Hematopoietic multipotent progenitor cell (in vitro differentiated cells): ENCODE data around the gene ZNF664. TPM values are rescaled to one million over a fixed set of nuclear protein-coding genes. Genes with fewer than 3 reads are reported as not detected.
A peak's percentile ranks its signal among the peaks of the same experiment; 100 is the strongest.

ENCODE experiments used
- DNase-seq, 3 donors: peaks; one replicate each; pipeline ENCODE4 v3.0.0-alpha.2; 2011 to 2015; ENCODE audit warnings: low read depth in 2 of 3, low spot score in 2 of 3
- total RNA-seq: library from RNA; depleted of rRNA; stranded (reverse); fragments of >200 nt; gene quantifications from one replicate; pipeline ENCODE4 v1.2.3, GENCODE V29; 2012

ZNF664 gene
- total RNA-seq, 1 donor: 27.5 TPM

- DNase-seq: no peak
These were observed 34.1 kb downstream of the ZNF664 start for GRCh38 chr12:124006846-124007713.

DNA sequence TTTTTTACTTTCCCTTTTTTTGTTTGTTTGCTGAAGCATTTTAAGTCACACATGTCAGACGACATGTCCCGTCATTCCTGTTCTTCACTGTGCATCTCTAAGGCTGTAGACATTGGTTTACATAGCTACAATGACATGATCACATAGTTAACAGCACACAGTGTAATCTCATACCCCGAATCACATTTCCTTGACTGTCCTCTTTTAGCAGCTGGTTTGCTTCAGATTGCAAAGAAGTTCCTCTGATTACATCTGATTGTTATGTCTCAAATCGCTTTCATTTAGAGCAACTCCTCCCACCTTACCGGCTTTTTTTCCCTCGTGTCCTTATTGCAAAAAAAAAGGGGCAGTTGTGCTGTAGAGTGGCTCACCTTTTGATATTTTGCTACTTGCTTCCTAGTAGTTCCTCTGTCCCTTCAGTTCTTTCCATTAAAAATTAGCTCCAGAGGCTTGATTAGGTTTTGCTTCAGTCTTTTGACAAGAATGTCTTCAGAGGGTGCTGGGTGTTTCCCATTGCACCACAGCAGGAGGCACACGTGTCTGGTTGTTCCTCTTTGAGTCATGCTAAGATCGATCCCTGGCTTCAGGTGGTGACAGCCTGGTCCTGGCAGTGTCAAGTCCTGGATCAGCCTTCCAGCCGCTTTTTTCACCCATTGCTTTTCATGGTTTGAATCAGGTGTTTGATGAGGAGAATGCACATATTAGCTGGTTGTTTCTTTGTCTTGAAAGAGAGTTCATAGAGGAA lies 35.0 kb downstream of the ZNF664 start:
- peak in 1 of 3 donors; percentile 9 for DNase-seq

DNA sequence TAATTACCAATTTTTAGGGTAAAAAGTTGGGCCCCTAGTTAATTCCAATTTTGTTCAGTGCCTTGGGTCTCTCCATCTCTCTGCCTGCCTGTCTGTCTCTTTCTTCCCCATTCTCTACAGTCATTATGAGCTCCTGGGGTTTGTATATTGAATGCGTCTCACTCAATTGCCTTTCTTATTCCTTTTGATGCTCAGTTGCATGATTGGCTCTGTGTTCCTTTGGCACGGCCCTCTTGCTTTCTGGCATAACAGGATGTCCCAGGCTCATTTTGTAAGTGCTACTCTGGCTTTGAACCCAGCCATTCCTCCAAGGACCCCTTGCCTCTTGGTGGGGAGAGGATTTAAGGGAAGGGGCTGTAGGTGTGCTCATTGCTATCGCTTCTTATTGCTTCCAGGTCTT lies 35.6 kb downstream of the ZNF664 start:
- DNase-seq: no peak

GRCh38 chr12:124009781-124010180 lies 36.8 kb downstream of the ZNF664 start:
- no peak for DNase-seq

- no peak for DNase-seq
These were observed 37.7 kb downstream of the ZNF664 start for GRCh38 chr12:124010687-124011086.

GRCh38 chr12:124011435-124012115 lies 38.6 kb downstream of the ZNF664 start:
- DNase-seq: no peak

DNA sequence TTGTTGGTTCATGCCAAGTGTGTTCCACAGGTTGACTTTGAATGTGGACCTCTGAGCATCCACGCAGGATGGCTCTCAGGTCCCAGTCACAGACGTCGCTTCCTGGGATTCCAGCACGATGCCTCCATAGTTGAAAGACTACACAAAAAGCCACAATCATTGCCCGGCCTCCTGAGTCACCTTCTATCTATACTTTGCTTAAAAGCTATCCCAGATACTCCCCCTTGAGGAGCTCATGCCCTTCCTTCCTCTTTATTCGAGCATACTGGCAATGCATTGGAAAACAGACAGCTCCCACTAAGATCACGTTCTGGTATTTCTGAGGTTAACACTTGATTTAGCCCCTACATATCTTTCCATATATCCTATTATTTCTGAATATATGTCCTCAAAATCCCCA lies 40.1 kb downstream of the ZNF664 start:
- no peak for DNase-seq

DNA sequence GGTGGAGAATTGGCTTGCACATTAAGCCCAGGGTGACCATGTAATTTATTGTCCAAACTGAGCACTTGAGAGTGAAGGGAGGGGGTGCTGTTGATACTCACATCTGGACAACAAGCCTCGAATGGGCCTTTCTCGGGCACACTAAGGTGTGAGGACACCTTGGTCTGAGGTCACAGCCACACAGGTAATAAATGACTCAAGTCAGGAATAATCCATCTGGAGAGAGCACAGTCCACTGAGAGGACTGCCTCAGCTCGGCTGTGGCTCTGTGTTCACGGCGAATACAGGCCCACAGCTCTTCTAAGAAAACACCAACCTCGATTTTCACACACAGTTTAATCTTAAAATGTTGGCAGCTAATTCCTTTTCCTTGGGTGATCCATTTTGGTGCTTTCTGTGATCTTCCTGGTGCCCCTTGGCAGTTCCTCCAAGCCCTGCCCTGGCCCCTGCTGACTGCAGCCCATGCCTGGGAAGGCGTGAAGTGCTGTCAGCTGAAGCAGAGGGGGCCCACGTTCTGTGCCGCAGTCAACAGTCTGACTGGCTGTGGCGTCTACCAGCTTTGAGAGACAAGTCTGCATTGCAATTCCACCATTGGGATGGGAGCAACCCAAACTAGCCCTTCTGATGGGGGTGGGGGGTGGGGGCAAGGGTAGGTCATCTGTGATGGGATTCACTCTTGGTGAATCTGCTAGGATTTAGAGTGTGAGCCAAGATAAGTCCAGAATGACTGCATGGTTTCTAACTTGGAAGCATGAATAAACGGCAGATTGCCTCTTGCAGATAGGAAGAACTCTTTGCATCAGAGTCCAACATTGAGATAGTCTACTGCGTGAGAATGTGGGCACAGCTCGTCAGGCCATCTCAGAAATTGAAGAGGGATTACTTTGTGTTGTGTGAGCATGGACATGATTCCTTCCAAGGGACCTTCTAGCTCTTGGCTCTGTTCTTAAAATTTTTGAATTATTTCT lies 42.8 kb downstream of the ZNF664 start:
- no peak for DNase-seq

- DNase-seq: no peak
These were observed 44.0 kb downstream of the ZNF664 start for GRCh38 chr12:124017064-124017463.

GRCh38 chr12:124018539-124018938 lies 45.5 kb downstream of the ZNF664 start:
- DNase-seq: no peak

DNA sequence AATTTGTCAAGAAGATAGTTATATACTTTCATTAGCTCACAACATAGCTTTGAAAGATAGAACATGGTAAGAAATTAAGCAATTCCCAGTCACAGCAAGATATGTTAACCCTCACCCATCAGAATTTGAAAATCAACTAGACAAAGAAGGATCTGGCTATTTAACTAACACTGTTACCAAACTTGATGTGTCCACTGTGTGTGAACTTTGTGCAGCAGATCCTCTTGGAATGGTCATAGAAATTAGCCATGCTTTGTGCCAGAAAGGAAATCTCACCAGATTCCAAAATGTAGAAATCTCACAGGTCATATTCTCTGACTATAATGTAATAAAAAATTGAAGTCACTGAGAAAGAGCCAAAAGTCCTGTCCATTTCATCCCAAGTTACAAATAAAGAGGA lies 46.1 kb downstream of the ZNF664 start:
- no peak for DNase-seq

DNA sequence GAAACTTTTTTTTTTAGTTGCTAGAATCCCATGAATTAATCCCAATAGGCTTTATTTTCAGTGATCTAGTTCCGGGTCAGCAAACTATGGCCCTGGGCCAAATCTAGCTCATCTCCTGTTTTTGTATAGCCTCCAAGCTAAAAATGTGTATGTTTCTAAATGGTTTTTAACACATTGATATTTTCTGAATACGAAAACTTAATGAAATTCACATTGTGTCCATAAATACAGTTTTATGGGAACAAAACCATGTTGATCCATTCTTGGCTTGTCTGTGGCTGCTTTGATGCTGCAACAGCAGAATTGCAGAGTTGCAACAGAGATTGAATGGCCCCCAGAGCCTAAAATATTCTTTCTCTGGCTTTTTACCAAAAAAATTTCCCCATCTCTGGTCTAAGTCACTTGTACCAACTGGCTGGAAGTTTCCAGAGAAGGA lies 47.5 kb downstream of the ZNF664 start:
- DNase-seq: no peak

GRCh38 chr12:124021007-124021406 lies 48.0 kb downstream of the ZNF664 start:
- DNase-seq: no peak

- no peak for DNase-seq
These were observed 49.1 kb downstream of the ZNF664 start for GRCh38 chr12:124022161-124022560.

DNA sequence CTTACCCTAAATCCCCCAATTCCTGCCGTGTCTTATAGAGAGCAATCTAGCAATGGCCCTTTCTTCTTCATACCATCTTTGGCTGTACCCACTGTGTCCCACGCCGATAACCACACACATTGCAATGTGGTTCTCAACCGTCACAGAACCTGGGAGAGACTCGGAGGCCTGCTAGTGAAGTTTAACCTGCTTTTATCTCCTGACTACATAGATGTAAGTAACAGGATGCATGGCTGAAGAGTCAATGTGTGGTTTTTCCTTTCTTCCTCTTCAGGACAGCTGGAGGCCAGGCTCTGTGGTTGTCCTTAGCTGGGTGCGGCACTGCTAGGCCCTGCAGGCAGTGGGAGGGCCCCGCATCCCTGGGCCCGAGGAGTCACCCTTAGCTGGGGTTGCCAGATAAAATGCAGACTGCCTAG lies 51.3 kb downstream of the ZNF664 start:
- DNase-seq: peak in 2 of 3 donors; percentile 71 to 93

DNA sequence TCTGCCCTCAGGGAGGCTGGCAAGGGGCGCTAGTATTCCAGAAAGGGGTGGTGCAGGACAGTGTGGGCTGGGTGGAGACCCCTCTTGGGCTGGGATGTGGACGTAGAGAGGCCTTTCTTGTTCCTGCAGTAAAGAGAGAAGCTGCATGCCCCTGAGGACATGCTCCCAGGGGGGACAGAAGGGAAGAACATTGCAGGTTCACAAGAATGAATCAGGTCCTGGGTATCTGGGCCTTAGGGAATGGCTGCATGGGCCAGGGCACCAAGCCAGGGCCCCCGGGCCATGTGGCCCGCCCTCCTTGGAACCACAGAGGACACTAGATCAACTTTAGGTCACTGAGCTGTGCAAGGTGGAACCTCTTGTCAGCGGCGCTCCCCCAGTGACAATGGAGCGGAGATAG lies 51.8 kb downstream of the ZNF664 start:
- DNase-seq: no peak

DNA sequence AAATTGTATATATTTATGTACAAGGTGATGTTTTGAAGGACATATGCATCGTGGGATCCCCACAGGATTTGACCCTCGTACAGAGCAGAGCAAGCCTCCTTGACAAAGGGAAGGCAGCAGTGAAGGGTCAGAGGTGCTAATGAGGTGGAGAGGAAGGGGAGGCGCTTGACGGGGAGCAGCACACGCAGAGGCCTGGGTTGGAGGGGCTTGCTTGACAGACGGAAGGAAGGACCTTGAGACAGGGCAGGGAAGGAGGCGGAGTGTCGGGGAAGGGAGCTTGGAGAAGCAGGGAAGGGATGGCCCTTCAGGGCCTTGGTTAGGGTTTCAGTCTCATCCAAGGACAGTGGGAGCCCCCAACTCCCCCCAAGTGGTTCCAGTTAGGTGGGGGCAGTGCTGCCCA lies 52.6 kb downstream of the ZNF664 start:
- DNase-seq: no peak

DNA sequence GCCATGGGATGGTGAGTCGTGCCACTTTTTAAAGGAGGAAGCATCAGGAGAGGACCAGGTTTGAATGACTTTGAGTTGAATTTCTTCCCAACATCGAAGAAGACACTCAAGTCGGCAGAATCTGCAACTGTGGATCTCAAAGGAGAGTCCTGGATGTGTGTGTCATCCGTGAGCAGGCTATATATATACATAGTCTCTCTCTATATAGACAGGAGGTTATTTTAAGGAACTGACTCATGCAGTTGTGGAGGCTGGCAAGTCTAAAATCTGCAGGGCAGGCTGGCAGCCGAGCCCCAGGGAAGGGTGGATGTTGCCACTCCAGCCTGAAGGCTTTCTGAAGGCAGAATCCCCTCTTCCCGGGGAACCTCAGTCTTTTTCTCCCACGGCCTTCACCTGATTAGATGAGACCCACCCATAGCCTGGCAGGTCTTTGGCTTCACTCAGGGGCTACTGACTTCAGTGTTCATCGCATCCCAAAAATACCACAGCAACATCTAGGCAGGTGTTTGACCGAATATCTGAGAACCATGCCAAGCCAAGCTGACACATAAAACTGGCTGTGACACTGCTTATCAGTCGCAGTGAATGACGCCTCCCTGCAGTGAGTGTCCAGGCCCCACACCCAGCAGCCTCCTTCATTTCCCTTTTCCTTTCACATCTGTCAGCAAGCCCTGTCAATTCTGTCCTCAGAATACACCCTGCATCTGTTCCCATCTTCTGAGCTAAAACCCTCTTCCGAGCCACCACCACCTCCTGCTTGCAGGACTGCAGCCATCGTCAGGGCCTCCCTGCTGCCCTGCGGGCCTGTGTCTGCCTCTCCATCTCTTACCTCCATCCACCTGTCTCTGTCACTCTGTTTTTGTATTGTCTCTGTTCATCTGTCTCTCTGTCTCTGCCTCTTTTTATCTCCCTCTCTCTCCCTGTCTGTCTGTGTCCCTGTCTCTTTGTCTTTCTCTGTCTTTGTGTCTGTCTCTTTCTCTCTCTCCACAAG lies 54.0 kb downstream of the ZNF664 start:
- DNase-seq: no peak
